Breast epithelium (tissue), 3 donors: ENCODE measurements around the gene PAK1.
"Not testable (repeated sequence)": the region's sequence is repeated elsewhere in the genome, so short reads cannot be mapped to it uniquely, and the experiment has no call there.

Source experiments
- POLR2A ChIP-seq: fragments of 450-650 bp; IDR thresholded peaks from one replicate; pipeline ENCODE4 v1.6.1; 2016; ENCODE audit warnings: antibody characterized with exemption, mild to moderate bottlenecking, moderate library complexity
- POLR2AphosphoS5 ChIP-seq, 3 donors: sonication (generic); formaldehyde crosslinking; IDR thresholded peaks; one replicate each; pipeline ENCODE4 v1.6.1; 2017; ENCODE audit warnings: antibody characterized with exemption in 3 of 3
- TF ChIP-seq, protein P1 (sequence below), 3 donors: fragments of 450-650 bp; IDR thresholded peaks; one replicate each; pipeline ENCODE4 v1.5.1; 2016 to 2017; ENCODE audit warnings: antibody characterized with exemption in 3 of 3, mild to moderate bottlenecking in 3 of 3, moderate library complexity in 3 of 3

DNA sequence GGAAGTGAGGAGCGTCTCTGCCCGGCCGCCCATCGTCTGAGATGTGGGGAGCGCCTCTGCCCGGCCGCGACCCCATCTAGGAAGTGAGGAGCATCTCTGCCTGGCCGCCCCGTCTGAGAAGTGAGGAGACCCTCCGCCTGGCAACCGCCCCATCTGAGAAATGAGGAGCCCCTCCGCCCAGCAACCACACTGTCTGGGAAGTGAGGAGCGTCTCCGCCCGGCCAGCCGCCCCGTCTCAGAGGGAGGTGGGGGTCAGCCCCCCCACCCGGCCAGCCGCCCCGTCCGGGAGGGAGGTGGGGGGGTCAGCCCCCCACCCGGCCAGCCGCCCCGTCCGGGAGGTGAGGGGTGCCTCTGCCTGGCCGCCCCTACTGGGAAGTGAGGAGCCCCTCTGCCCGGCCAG, 16.1 kb upstream of the PAK1 start:
- not testable (repeated sequence) for TF ChIP-seq POLR2AphosphoS5 (IDR thresholded peaks at IDR 0.05); POLR2A
- TF ChIP-seq, protein P1, sequence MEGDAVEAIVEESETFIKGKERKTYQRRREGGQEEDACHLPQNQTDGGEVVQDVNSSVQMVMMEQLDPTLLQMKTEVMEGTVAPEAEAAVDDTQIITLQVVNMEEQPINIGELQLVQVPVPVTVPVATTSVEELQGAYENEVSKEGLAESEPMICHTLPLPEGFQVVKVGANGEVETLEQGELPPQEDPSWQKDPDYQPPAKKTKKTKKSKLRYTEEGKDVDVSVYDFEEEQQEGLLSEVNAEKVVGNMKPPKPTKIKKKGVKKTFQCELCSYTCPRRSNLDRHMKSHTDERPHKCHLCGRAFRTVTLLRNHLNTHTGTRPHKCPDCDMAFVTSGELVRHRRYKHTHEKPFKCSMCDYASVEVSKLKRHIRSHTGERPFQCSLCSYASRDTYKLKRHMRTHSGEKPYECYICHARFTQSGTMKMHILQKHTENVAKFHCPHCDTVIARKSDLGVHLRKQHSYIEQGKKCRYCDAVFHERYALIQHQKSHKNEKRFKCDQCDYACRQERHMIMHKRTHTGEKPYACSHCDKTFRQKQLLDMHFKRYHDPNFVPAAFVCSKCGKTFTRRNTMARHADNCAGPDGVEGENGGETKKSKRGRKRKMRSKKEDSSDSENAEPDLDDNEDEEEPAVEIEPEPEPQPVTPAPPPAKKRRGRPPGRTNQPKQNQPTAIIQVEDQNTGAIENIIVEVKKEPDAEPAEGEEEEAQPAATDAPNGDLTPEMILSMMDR (IDR thresholded peaks at IDR 0.05), result not testable (repeated sequence)
